ENCODE results near the gene CAVIN4. TPM values are rescaled to one million over a fixed set of nuclear protein-coding genes. Genes with fewer than 3 reads are reported as not detected.

Gene CAVIN4
- total RNA-seq, 2 experiments from 2014 or later: 0.08 TPM; not detected in 1

GRCh38 chr9:100598641-100599145 lies 20.8 kb downstream of the CAVIN4 start:
- no peaks in the 10 kb centered on the region for H3K9me3 Mint-ChIP-seq
- peaks cover 33% of the 10 kb centered on the region for H3K4me1 Mint-ChIP-seq (ENCODE audit: low read depth)
- DNase-seq (peak; percentile 66 to 91 (median 76)), ATAC-seq (ENCODE audit: poor library complexity) (peak; percentile 84)
- no peak for TF ChIP-seq CTCF (IDR thresholded peaks at IDR 0.05)
- no peaks in the 10 kb centered on the region for H3K9me3 ChIP-seq (ENCODE audit: control insufficient read depth in 1 of 2, insufficient read depth in 1 of 2, low read length in 2 of 2)
- H3K36me3 ChIP-seq (ENCODE audit: insufficient read depth, low read length): no peaks in the 10 kb centered on the region
- H3K4me3 Mint-ChIP-seq: peak overlapping the region; percentile 81
- CTCF ChIA-PET: no interaction called here
- peak overlapping the region in 1 of 2 donors; percentile 45 for H3K27ac ChIP-seq (ENCODE audit: low read depth in 1 of 2, low read length in 2 of 2)
- peak overlapping the region; percentile 62 for H3K4me3 ChIP-seq (ENCODE audit: low read length)
- POLR2A ChIA-PET: interaction anchor here (0.6 to 1.2 kb wide), 2 partner anchors 800 to 1317 kb away, joined by 3 read pairs; partner anchors contain the start of genes MRPL50 and ZNF189
- H3K4me1 ChIP-seq (ENCODE audit: insufficient read depth, low read length): peaks cover 18% of the 10 kb centered on the region
- H3K27ac Mint-ChIP-seq: peak overlapping the region; percentile 63
- no peaks in the 10 kb centered on the region for H3K27me3 ChIP-seq (ENCODE audit: control insufficient read depth in 1 of 2, insufficient read depth in 2 of 2, low read length in 2 of 2)
- H3K36me3 Mint-ChIP-seq (ENCODE audit: low read depth): no peaks in the 10 kb centered on the region
- H3K27me3 Mint-ChIP-seq: no peaks in the 10 kb centered on the region
- intact Hi-C loops (cut with DNase I, micrococcal nuclease): loop anchor here (5.0 to 10.0 kb wide), 9 partner anchors 171 to 1624 kb away; partner anchors contain the start of genes ALG2 (in 1 of the 2), MSANTD3 (in 1 of the 2), SEC61B (in 1 of the 2) and TEX10 (in 1 of the 2)

GRCh38 chr9:100600521-100601079 lies 22.7 kb downstream of the CAVIN4 start:
- H3K27ac Mint-ChIP-seq: no peak overlapping the region
- H3K9me3 Mint-ChIP-seq: no peaks in the 10 kb centered on the region
- H3K4me3 Mint-ChIP-seq: no peak overlapping the region
- H3K27me3 Mint-ChIP-seq: no peaks in the 10 kb centered on the region
- POLR2A ChIA-PET: no interaction called here
- no peaks in the 10 kb centered on the region for H3K36me3 ChIP-seq (ENCODE audit: insufficient read depth, low read length)
- no peaks in the 10 kb centered on the region for H3K27me3 ChIP-seq (ENCODE audit: control insufficient read depth in 1 of 2, insufficient read depth in 2 of 2, low read length in 2 of 2)
- no peak overlapping the region for H3K27ac ChIP-seq (ENCODE audit: low read depth in 1 of 2, low read length in 2 of 2)
- intact Hi-C loops (cut with DNase I, micrococcal nuclease): loop anchor here in 1 of 2 experiments (2.0 kb wide), 1 partner anchor 710 kb away; no protein-coding TSS in a partner anchor
- CTCF ChIA-PET: no interaction called here
- ATAC-seq (ENCODE audit: poor library complexity) (no peak), DNase-seq (no peak)
- no peaks in the 10 kb centered on the region for H3K36me3 Mint-ChIP-seq (ENCODE audit: low read depth)
- no peaks in the 10 kb centered on the region for H3K9me3 ChIP-seq (ENCODE audit: control insufficient read depth in 1 of 2, insufficient read depth in 1 of 2, low read length in 2 of 2)
- no peak for TF ChIP-seq CTCF (IDR thresholded peaks at IDR 0.05)
- peaks cover 18% of the 10 kb centered on the region for H3K4me1 ChIP-seq (ENCODE audit: insufficient read depth, low read length)
- H3K4me1 Mint-ChIP-seq (ENCODE audit: low read depth): peaks cover 28% of the 10 kb centered on the region
- H3K4me3 ChIP-seq (ENCODE audit: low read length): no peak overlapping the region

GRCh38 chr9:100601216-100601615 lies 23.3 kb downstream of the CAVIN4 start:
- H3K27me3 Mint-ChIP-seq: no peaks in the 10 kb centered on the region
- no peaks in the 10 kb centered on the region for H3K36me3 Mint-ChIP-seq (ENCODE audit: low read depth)

More at GRCh38 chr9:100601216-100601615, 23.3 kb downstream of the CAVIN4 start:
- intact Hi-C loops (cut with DNase I, micrococcal nuclease): loop anchor here in 1 of 2 experiments (2.0 kb wide), 1 partner anchor 710 kb away; no protein-coding TSS in a partner anchor
- ChIA-PET CTCF (no interaction called here), POLR2A (no interaction called here)
- peak; percentile 29 for TF ChIP-seq CTCF (IDR thresholded peaks at IDR 0.05)
- DNase-seq: peak in 7 of 14 experiments; percentile 15 to 55 (median 35)
- H3K27ac Mint-ChIP-seq: no peak overlapping the region
- Histone ChIP-seq H3K27me3 (ENCODE audit: control insufficient read depth in 1 of 2, insufficient read depth in 2 of 2, low read length in 2 of 2) (no peaks in the 10 kb centered on the region), H3K4me3 (ENCODE audit: low read length) (no peak overlapping the region), H3K36me3 (ENCODE audit: insufficient read depth, low read length) (no peaks in the 10 kb centered on the region), H3K9me3 (ENCODE audit: control insufficient read depth in 1 of 2, insufficient read depth in 1 of 2, low read length in 2 of 2) (no peaks in the 10 kb centered on the region), H3K27ac (ENCODE audit: low read depth in 1 of 2, low read length in 2 of 2) (no peak overlapping the region), H3K4me1 (ENCODE audit: insufficient read depth, low read length) (peaks cover 18% of the 10 kb centered on the region)
- H3K9me3 Mint-ChIP-seq: no peaks in the 10 kb centered on the region
- no peak for ATAC-seq (ENCODE audit: poor library complexity)
- peak overlapping the region; percentile 80 for H3K4me3 Mint-ChIP-seq
- peaks cover 22% of the 10 kb centered on the region for H3K4me1 Mint-ChIP-seq (ENCODE audit: low read depth)

Measured in CD4-positive, alpha-beta T cell (primary cell).